DMS153 treated with DMSO at 0.1 percent for 48 hours (cell line): ENCODE results near the gene ANXA11.
"Not testable (repeated sequence)": the region's sequence is repeated elsewhere in the genome, so short reads cannot be mapped to it uniquely, and the experiment has no call there.

Source experiments
- DNase-seq: peaks from one replicate; lab custom pipeline; 2025; ENCODE audit not compliant: unreplicated experiment; lab: John Stamatoyannopoulos, UW

The ANXA11 gene

DNA sequence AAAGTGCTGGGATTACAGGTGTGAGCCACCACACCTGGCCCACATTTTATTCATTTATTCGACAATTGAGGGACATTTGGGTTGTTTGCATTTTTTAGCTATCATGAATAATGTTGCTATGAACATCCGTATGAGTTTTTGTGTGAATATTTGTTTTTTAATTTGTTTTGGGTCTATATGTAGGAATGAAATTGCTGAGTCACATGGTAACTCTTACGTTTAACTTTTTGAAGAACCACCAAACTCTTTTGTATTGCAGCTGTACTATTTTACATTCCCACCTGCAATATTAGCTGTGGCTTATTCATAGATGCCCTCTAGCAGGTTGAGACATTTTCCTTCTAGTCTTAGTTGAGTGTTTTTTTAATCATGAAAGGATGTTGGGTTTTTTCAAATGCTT lies 58.4 kb downstream of the ANXA11 start:
- DNase-seq, result no peak

DNA sequence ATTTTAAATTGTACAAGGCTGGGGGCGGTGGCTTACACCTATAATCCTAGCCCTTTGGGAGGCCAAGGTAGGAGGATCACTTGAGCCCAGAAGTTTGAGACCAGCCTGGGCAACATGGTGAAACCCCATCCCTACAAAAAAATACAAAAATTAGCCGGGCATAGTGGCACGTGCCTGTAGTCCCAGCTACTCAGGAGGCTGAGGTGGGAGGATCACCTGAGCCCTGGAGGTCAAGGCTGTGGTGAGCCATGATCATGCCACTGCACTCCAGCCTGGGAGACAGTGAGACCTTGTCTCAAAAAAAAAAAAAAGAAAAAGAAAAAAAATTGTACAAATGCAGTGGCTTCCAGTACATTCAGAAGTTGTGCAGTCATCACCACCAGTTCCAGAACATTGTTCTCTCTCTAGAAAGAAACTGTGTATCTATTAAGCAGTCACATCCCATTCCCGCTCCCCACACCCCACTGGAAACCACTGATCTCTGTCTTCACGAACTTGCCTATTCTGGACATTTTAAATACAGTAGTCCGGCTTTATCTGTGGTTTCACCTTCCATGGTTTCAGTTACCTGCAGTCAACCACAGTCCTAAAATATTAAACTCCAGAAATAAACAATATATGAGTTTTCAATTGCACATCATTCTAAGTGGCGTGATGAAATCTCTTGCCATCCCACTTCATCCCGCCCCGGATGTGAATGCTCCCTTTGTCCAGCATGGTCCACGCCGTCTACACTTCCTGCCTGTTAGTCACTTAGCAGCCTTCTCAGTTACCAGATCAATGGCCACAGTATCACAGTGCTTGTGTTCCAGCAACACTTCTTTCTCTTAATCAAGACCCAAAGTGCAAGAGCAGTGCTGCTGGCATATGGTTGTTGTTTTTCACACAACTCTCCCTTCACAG lies 59.7 kb downstream of the ANXA11 start:
- DNase-seq, result not testable (repeated sequence)

DNA sequence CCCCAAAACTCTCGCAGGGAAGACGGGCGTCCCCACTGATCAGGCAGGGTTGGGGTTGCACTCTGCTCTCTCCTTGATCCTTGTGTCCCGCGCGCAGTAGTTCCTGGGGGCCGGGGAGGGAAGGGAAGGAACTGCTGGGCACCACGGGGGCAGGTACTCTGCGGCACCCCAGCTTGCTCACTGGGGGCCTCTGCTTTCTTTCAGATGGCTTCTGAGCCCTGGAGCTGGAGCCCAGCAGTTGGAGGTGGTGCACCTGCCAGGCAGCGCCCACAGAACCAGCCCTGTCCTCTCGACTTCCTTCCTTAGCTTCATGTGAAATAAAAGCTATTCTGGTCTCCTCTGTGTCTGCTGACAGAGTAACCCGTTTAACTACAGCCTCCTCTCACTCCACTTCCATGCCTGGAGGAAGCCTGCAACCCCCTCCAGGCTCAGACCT lies 60.6 kb downstream of the ANXA11 start:
- DNase-seq, result no peak

DNA sequence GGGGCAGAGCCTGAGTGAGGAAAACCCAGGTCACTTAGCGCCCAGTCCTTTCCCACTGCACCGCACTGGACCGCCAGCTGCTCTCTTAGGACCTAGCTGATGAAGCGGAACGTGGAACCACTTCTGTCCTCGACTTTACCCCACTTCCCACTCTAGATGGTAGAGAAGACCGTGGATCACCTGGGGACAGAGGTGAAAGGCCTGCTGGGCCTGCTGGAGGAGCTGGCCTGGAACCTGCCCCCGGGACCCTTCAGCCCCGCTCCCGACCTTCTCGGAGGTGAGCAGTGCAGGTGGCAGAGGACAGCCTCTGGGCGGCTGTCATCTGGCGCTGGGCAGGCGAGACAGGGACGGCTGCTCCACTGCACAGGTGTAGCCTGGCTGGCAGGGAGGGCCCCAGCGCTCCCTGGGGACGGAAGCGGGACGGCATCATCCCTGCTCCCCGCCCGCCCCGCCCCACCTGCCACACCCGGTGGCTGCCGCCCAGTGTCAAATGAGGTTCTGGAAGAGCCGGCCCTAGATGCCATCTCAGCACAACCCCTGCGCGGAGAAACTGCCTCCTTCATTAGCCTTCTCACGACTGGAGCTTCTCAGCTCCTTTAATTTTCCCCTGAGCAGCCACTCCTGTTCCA lies 61.2 kb downstream of the ANXA11 start:
- DNase-seq, result peak; percentile 52

DNA sequence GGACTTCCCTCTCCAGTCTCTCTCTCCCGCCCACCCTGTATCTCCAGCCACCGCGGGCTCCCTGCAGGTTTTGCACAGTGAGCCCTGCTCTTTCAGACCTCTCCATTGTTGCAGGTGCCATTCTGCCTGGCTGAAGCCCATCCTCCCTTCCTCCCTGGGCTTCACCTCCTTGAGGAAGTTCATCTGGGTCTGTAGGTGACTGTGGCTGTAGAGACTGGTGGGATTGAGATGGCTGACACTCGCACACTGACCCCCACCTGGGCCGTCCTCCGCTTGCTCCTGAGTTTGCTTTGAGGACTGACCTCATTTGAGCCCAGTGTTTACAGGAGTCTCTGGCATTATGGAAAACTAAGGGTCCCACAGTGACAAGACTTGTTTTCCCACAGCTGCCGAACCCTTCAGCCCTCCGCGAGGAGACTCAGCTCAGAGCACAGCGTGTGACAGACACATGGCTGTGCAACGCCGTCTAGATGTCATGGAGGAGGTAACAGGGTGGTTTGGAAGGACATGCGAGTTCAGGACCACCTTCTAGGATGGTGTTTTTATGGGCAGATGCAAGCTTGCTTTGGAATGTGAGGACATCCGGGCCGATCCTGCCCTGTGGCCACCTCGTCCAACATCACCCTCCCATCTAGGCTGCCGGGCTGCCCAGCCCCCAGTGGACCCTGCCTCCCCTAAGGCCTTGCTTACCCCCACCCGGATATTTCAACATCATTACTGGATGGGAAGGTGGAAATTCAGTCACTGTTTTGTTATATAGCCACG lies 63.5 kb downstream of the ANXA11 start:
- no peak for DNase-seq

DNA sequence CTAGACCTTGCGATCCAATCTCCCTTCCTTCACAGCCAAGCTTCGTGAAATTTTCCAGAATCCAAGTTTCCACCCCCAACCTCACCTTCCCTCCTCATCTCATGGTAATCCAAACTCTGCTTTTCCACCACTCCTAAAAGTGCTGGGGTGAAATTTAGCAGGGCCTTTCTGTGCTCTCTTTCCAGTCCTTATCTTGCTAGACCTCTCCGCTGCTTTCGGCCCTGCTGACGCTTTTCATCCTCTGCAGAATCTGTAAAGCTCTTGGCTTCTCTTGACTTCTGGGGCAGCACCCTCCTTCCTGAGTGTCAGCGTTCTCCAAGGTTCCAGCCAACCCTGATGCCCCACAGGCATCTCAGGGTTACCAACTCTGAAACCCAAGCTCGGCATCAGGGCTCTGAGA lies 65.1 kb downstream of the ANXA11 start:
- DNase-seq, result no peak

DNA sequence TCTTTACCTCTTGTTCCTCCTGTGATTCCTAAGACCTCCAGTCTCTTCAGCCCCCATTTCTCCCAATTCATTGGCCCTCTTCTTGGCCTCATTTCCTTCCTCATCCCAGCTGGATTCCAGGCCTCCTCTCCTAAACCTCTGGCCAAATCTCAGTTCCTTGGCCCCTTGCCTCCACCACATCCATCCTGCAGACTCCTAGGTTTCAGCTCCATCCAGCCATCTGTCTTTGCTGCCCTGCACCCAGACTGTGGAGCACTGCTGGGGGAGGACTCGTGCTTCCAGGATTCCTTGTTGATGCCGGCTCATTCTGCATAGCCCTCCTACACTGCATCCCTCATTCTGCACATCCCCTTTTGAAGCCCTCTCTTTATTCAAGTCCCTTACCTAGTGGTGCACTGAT lies 66.1 kb downstream of the ANXA11 start:
- DNase-seq, result no peak

DNA sequence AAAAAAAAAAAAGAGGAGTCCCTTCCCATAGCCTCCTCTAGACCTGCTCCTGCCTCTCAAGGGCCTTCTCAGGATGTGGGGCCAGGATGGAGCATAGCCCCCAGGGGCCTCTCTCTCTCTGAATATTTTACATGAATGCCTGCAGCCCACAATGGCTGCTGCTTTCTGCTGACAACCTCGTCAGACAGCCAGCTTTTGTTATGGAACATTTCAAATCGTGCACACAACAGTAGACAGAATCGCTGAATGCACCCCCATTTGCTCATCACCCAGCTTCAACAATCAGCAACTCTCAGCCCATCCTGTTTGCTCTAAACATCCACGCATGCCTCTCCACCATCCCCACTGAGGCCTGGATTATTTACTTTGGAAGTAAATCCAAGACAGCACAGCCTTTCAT lies 67.4 kb downstream of the ANXA11 start:
- no peak for DNase-seq

DNA sequence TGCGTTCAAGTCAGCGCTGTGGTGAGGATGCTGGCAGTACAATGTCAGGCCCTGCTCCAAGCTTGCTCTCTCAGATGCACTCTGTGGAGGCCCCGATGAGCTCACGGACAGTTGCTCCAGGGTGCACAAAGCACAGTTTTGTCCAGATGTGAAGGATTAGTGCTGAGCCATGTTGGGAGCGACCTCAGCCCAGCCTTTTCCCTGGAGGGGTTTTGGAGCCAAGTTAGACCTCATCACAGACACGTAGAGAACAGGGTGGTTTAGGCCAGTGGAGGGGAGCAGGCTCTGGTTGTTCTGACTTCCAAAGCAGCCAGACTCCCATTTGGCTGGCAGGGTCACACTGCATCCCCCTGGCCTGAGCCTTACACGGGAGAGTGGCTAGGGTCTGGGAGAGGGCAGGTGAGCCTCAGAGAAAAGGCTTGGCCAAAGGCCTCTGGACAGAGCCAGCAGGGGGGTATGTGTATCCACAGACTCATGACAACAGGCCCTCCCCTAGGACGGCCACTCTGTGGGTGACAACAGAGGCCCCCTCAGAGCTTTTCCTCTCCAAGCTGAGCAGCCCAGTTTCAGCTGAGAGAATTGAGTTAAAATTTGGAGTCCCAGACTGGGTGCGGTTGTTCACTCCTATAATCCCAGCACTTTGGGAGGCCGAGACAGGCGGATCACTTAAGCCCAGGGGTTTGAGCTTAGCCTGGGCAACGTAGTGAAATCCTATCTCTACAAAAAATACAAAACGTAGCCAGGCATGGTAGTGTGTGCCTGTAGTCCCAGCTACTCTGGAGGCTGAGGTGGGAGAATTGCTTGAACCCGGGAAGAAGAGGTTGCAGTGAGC lies 68.1 kb downstream of the ANXA11 start:
- DNase-seq, result no peak

DNA sequence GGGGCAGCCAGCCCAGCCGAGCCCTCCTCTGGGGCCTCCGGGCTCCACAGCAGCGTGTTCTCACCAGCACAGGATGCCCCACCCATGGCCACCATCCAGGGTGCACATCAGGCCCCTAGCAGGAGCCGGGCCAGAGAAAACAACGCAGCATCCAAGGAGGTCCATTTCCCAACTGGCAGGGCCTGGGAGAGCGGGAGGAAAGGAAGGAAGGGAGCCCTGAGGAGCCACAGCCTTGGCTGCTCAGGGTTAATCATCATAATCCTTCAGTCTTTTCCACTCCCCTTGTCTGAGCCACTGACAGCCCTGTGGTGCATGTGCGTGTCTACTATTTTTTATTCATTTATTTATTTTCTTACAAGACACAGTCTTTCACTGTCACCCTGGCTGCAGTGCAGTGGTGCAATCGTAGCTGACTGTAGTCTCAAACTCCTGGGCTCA lies 69.2 kb downstream of the ANXA11 start:
- no peak for DNase-seq

DNA sequence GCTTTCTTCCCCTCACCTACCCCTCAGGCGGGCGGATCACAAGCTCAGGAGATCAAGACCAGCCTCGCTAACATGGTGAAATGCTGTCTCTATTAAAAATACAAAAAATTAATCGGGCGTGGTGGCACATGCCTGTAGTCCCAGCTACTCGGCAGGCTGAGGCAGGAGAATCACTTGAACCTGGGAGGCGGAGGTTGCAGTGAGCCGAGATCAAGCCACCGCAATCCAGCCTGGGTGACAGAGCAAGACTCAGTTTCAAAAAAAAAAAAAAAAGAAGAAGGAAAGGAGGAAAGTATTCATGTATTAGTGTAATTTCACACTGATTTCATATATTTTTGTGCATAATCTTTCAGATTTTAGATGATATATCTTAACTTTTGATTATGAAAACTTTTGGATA lies 71.7 kb downstream of the ANXA11 start:
- DNase-seq, result not testable (repeated sequence)

DNA sequence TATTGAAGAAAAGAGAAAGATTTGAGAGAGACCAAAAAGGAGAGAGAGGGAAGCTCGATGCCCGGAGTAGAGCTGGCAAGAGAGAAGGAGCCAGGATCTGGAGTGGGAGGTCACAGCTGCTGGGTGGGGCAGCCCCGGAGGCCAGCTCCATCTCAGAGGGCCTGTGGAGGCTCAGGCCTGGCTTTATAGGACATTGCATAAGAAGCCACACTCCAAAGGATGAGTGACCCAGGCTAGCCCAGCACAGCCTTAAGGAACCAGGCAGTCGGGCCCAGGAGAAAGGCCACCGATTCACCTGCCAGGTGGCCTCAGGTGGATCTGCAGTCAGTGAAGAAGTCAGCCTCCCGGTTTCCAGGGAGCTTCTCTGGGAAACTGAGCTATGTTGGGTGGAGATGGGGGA lies 72.1 kb downstream of the ANXA11 start:
- no peak for DNase-seq

DNA sequence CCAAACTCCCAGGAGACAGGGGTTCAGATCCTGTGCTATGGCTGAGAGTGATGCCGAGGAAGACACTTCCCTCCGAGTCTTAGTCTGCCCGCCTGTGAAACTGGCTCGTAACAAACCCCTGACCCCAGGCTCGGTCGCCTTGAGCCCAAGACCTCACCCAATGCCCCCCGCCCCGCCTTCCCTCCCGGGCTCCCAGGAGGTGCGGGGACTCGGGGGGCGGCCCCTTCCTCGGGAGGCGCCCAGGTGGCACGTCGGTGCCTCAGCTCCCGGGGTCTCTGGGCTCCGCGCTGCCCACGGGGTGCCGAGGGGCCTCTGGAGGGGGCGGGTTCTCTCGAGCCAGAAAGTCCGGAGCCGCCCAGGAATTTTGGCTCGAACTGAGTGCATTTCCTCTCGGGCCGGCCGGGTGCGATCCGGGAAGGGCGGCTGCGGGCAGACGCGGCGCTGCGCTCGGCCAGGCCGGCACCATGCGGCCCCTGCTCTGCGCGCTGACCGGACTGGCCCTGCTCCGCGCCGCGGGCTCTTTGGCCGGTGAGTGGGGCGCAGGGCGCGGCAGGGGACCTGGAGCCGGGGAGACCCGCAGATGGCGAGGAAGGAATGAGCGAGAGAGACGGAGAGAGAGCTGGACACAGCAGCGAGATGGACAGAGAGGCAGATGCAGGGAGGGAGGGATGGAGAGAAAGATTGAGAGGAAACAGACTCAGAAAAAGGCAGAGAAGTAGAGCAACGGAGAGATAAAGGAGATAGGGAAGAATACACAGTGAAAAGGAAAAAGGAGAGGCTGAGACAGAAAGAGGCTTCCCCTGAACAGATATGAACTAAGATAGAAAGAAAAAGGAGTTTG lies 72.8 kb downstream of the ANXA11 start, which contains the start of gene PLAC9:
PLAC9 (plus strand) TSS at position 432 of the 841 bp plus-strand sequence; CDS start at position 465, 33 bp downstream.
- no peak for DNase-seq

DNA sequence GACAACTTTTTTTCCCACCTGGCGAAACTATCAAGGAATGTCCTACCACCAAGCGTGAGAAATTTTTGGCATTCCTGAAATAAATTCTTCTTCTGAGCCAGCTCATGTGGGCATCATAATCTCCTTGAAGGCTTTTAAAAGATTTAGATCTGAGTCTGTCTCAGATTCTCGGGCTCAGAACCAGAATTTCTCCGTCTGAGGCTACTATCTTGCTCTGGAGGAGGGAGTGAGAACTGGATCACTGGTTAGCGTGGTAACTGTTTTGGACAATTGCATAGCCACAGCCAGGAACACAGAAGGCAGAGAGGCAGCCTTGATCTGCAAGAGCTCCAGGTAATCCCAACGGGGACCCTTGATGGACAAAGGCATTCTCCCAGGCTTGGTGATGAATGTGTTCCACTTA lies 73.8 kb downstream of the ANXA11 start:
- DNase-seq, result no peak

DNA sequence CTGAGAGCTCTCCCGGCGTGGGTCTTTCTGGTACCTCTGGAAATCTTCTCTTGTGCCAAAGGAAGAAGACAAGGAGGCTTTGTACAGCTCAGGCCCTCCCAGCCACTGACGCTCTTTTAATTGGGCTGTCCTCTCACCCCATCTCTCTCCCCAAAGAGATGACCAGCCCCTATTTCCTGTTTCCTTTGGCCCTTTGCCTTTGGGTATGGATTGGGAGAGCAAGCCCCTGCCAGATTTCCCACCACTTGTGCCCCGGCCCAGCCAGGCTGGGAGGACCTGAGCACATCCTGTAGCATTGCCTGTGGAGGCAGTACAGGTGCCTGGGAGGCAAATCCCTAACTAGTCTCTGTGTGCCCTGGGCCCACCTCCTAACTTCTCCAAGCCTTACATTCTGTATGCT lies 78.5 kb downstream of the ANXA11 start:
- DNase-seq, result no peak

DNA sequence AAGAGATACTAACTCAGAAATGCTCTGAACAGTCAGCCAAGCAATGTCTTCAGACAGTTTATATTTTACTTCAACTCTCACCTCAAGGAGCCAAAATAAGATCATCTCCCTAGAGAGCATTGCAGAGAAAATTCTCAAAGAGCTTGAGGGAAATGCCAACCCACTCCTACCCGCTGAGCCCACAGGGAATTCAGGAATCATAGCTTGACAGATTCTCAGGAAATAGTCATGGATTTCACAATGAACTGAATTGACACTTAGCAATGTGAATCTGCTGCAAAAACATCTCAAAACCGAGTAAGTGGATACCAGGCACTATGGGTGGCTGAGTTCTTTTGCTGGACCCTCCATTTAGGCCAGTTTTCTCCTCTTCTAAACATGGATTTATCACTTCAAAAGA lies 82.6 kb downstream of the ANXA11 start:
- no peak for DNase-seq

DNA sequence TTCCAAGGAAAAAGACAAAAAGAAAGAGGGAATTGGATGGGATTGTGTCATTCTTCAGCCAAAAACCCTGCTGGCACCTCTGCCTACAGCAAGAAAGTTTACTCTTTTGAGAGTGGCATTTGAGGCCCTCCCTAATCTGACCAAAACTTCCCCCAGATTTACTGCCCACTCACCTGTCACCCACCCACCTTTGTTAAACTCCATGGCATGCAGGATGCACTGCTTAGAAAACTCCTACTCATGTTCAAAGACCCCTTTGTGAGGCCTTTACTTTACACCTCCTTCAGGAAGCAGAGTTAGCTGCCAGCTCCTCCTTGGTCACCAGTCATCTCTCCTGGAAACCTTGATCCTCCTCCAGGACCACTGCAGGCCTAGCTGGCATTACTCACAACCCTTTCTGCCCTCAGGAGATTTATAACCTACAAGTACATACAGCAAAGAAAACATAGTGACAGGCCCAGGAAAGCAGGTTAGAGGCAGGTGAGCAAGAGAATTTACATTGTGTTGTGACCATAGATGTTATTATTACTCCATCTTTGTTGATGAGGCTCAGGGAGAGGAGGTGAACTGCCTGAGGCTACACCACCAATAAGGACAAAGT lies 83.1 kb downstream of the ANXA11 start:
- DNase-seq, result no peak

DNA sequence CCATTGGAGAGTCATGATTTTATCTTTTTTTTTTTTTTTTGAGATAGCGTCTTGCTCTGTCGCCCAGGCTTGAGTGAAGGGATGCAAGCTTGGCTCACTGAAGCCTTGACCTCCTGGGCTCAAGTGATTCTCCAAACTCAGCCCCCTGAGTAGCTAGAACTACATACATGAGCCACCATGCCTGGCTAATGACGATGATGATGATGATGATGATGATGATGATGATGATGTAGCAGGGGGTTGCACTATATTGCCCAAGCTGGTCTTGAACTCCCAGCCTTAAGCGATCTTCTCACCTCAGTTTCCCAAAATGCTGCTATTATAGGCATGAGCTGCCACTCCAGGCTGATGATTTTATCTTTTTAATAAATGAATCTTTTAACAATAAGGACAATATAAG lies 86.7 kb downstream of the ANXA11 start:
- no peak for DNase-seq

DNA sequence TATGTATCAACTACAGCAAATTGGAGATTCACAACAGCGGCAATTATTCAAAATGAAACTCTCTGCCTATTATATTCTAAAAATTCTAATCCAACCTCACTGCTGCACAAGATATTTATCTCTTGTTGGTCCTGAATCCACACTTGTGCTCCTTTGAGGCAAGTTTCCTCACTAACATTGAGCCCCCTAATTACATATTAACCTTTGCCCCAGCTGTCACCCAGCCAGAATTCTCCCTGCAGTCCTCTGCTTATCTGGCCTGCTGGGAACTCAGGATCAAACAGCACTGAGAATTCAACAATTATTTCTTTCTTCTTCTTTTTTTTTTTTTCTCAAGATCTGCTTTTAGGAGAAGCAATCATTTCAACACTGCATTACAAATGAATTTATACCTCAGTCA lies 94.4 kb downstream of the ANXA11 start:
- DNase-seq, result no peak
